SK-N-SH treated with all-trans-retinoic acid at 6 μM for 48 hours (cell line): ENCODE results near the gene LAD1.

Experiments used
- ATAC-seq: fragments of 200-7000 bp; cut with Tn5 transposase; 3 replicates; pipeline ENCODE4 v1.9.1; 2020; ENCODE audit warnings: mild to moderate bottlenecking, moderate library complexity
- BACH2 ChIP-seq: fragments of 250-450 bp; sonication (Bioruptor Pico); IDR thresholded peaks from 2 replicates; pipeline ENCODE4 v1.9.0; 2021; ENCODE audit warnings: mild to moderate bottlenecking, borderline replicate concordance
- CREB5 ChIP-seq: fragments of 250-450 bp; sonication (Bioruptor Pico); IDR thresholded peaks from 2 replicates; pipeline ENCODE4 v1.5.1; 2020; ENCODE audit warnings: low read depth, mild to moderate bottlenecking, moderate library complexity
- CSDC2 ChIP-seq: fragments of 250-450 bp; sonication (Bioruptor Pico); IDR thresholded peaks from 2 replicates; pipeline ENCODE4 v1.5.0; 2020; ENCODE audit warnings: mild to moderate bottlenecking, moderate library complexity
- CSRNP3 ChIP-seq: fragments of 250-450 bp; sonication (Bioruptor Pico); IDR thresholded peaks from 2 replicates; pipeline ENCODE4 v1.5.1; 2021; ENCODE audit warnings: mild to moderate bottlenecking, moderate library complexity
- ESRRG ChIP-seq: fragments of 250-450 bp; sonication (Bioruptor Pico); IDR thresholded peaks from 2 replicates; pipeline ENCODE4 v1.6.1; 2021; ENCODE audit warnings: mild to moderate bottlenecking
- GLIS3 ChIP-seq: fragments of 250-450 bp; sonication (Bioruptor Pico); IDR thresholded peaks from 2 replicates; pipeline ENCODE4 v1.5.0; 2020; ENCODE audit warnings: mild to moderate bottlenecking, moderate library complexity
- ISL1 ChIP-seq: fragments of 250-450 bp; sonication (Bioruptor Pico); IDR thresholded peaks from 2 replicates; pipeline ENCODE4 v2.1.2; 2022; ENCODE audit warnings: mild to moderate bottlenecking, moderate library complexity
- OSR1 ChIP-seq: fragments of 250-450 bp; sonication (Bioruptor Pico); IDR thresholded peaks from 2 replicates; pipeline ENCODE4 v1.8.0; 2022; ENCODE audit warnings: moderate library complexity, mild to moderate bottlenecking, inconsistent platforms
- PATZ1 ChIP-seq: fragments of 250-450 bp; sonication (Bioruptor Pico); IDR thresholded peaks from 2 replicates; pipeline ENCODE4 v1.8.0; 2020; ENCODE audit warnings: mild to moderate bottlenecking, moderate library complexity, borderline replicate concordance
- POU6F1 ChIP-seq: fragments of 250-450 bp; sonication (Bioruptor Pico); IDR thresholded peaks from 2 replicates; pipeline ENCODE4 v1.8.0; 2021; ENCODE audit warnings: low read depth, mild to moderate bottlenecking, moderate library complexity, borderline replicate concordance
- RARB ChIP-seq: fragments of 250-450 bp; sonication (Bioruptor Pico); IDR thresholded peaks from 2 replicates; pipeline ENCODE4 v1.8.0; 2021; ENCODE audit warnings: mild to moderate bottlenecking, moderate library complexity
- SNAI2 ChIP-seq: fragments of 250-450 bp; sonication (Bioruptor Pico); IDR thresholded peaks from 2 replicates; pipeline ENCODE4 v1.5.0; 2020; ENCODE audit warnings: mild to moderate bottlenecking, moderate library complexity
- TCF4 ChIP-seq: fragments of 250-450 bp; sonication (Bioruptor Pico); IDR thresholded peaks from 2 replicates; pipeline ENCODE4 v1.8.0; 2021; ENCODE audit warnings: mild to moderate bottlenecking, moderate library complexity, borderline replicate concordance
- TOX ChIP-seq: fragments of 250-450 bp; sonication (Bioruptor Pico); IDR thresholded peaks from 2 replicates; pipeline ENCODE4 v1.8.0; 2021; ENCODE audit warnings: mild to moderate bottlenecking, moderate library complexity, borderline replicate concordance
- TSHZ2 ChIP-seq: fragments of 250-450 bp; sonication (Bioruptor Pico); IDR thresholded peaks from 2 replicates; pipeline ENCODE4 v1.5.0; 2020; ENCODE audit warnings: mild to moderate bottlenecking, moderate library complexity
- ZC3H10 ChIP-seq: fragments of 250-450 bp; sonication (Bioruptor Pico); IDR thresholded peaks from 2 replicates; pipeline ENCODE4 v1.5.1; 2021; ENCODE audit warnings: mild to moderate bottlenecking, moderate library complexity
- ZFP3 ChIP-seq: fragments of 250-450 bp; sonication (Bioruptor Pico); IDR thresholded peaks from 2 replicates; pipeline ENCODE4 v1.5.0; 2020; ENCODE audit warnings: mild to moderate bottlenecking, moderate library complexity
- ZFP30 ChIP-seq: fragments of 450-650 bp; formaldehyde crosslinking; IDR thresholded peaks from 2 replicates; pipeline ENCODE4 v1.5.0; 2022; ENCODE audit warnings: mild to moderate bottlenecking, moderate library complexity
- ZNF565 ChIP-seq: fragments of 450-650 bp; formaldehyde crosslinking; conservative IDR thresholded peaks from 2 replicates; pipeline ENCODE4 v1.5.0; 2020; ENCODE audit warnings: low read depth, mild to moderate bottlenecking, moderate library complexity
- ZNF70 ChIP-seq: fragments of 450-650 bp; formaldehyde crosslinking; IDR thresholded peaks from 2 replicates; pipeline ENCODE4 v1.5.0; 2020; ENCODE audit warnings: mild to moderate bottlenecking, moderate library complexity
- ZNF8 ChIP-seq: fragments of 450-650 bp; formaldehyde crosslinking; IDR thresholded peaks from 2 replicates; pipeline ENCODE4 v1.5.0; 2020; ENCODE audit warnings: mild to moderate bottlenecking, moderate library complexity

Gene LAD1

GRCh38 chr1:201370500-201370899 lies 28.6 kb downstream of the LAD1 start:
- no peak for TF ChIP-seq ESRRG (CRISPR knock-in tag)
- TF ChIP-seq ZC3H10 (CRISPR knock-in tag): no peak
- TF ChIP-seq TSHZ2: no peak
- no peak for TF ChIP-seq ZNF70 (CRISPR knock-in tag)
- no peak for TF ChIP-seq POU6F1 (CRISPR knock-in tag)
- no peak for TF ChIP-seq CSRNP3
- TF ChIP-seq GLIS3: no peak
- TF ChIP-seq ZNF8 (CRISPR knock-in tag): no peak
- TF ChIP-seq SNAI2: no peak
- TF ChIP-seq TOX (CRISPR knock-in tag): no peak
- TF ChIP-seq OSR1 (CRISPR knock-in tag): no peak
- TF ChIP-seq RARB (CRISPR knock-in tag): no peak
- no peak for TF ChIP-seq ZFP3 (CRISPR knock-in tag)
- no peak for TF ChIP-seq CREB5 (CRISPR knock-in tag)
- no peak for TF ChIP-seq CSDC2 (CRISPR knock-in tag)
- TF ChIP-seq, all 23 proteins: peak for 0
- ATAC-seq: no peak

GRCh38 chr1:201369209-201369608 lies 29.9 kb downstream of the LAD1 start:
- ATAC-seq: no peak
- TF ChIP-seq BACH2 (CRISPR knock-in tag) (no peak), RARB (CRISPR knock-in tag) (no peak), TSHZ2 (no peak), PATZ1 (no peak), TOX (CRISPR knock-in tag) (no peak)

- ATAC-seq: no peak
- TF ChIP-seq RARB (CRISPR knock-in tag) (no peak), ZC3H10 (CRISPR knock-in tag) (no peak), ISL1 (CRISPR knock-in tag) (no peak), ZFP3 (CRISPR knock-in tag) (no peak), TCF4 (CRISPR knock-in tag) (no peak), ZFP30 (CRISPR knock-in tag) (no peak), ZNF565 (CRISPR knock-in tag) (no peak), CSRNP3 (no peak), ESRRG (CRISPR knock-in tag) (no peak), POU6F1 (CRISPR knock-in tag) (no peak), CSDC2 (CRISPR knock-in tag) (no peak), CREB5 (CRISPR knock-in tag) (no peak), TOX (CRISPR knock-in tag) (no peak), OSR1 (CRISPR knock-in tag) (no peak)
Measured at GRCh38 chr1:201366696-201367095, 32.4 kb downstream of the LAD1 start.
